OCI-LY1 (cell line): ENCODE measurements around the gene KLHDC4.

Experiments used
- H2AFZ ChIP-seq: fragments of 200-600 bp; sonication (generic), shearing (Covaris generic); 2 replicates; pipeline ENCODE4 v1.6.0; 2014; ENCODE audit warnings: antibody characterized with exemption, mild to moderate bottlenecking, low read length
- H3F3A ChIP-seq: fragments of 200-600 bp; sonication (generic), shearing (Covaris generic); 2 replicates; pipeline ENCODE4 v1.6.0; 2014; ENCODE audit warnings: mild to moderate bottlenecking, antibody characterized with exemption, low read length, moderate library complexity; ENCODE audit not compliant: insufficient read depth
- H3K27ac ChIP-seq: fragments of 200-600 bp; sonication (generic); 2 replicates; pipeline ENCODE4 v1.5.1; 2014; ENCODE audit warnings: low read length, mixed run types, mild to moderate bottlenecking, low read depth; ENCODE audit not compliant: poor library complexity, severe bottlenecking
- H3K27me3 ChIP-seq: fragments of 200-600 bp; sonication (generic); 2 replicates; pipeline ENCODE4 v1.6.0; 2014; ENCODE audit warnings: antibody characterized with exemption, mild to moderate bottlenecking, low read length, moderate library complexity; ENCODE audit not compliant: insufficient read depth
- H3K36me3 ChIP-seq: fragments of 200-600 bp; sonication (generic); 2 replicates; pipeline ENCODE4 v1.6.1; 2014; ENCODE audit warnings: mild to moderate bottlenecking, antibody characterized with exemption, low read length, moderate library complexity, mixed read lengths; ENCODE audit not compliant: insufficient read depth
- H3K4me1 ChIP-seq: fragments of 200-600 bp; sonication (generic); 2 replicates; pipeline ENCODE4 v1.5.1; 2014; ENCODE audit warnings: mild to moderate bottlenecking, low read length, moderate library complexity; ENCODE audit not compliant: insufficient read depth, severe bottlenecking
- H3K4me2 ChIP-seq: fragments of 200-600 bp; sonication (generic), shearing (Covaris generic); 2 replicates; pipeline ENCODE4 v1.6.1; 2014; ENCODE audit warnings: low read length
- H3K4me3 ChIP-seq: fragments of 200-600 bp; sonication (generic); 2 replicates; pipeline ENCODE4 v1.5.1; 2014; ENCODE audit warnings: low read length, low read depth, mild to moderate bottlenecking, mixed read lengths; ENCODE audit not compliant: poor library complexity, severe bottlenecking
- H3K79me2 ChIP-seq: fragments of 200-600 bp; shearing (Covaris generic); 2 replicates; pipeline ENCODE4 v1.6.1; 2016; ENCODE audit warnings: mixed run types, low read length, mixed read lengths; ENCODE audit not compliant: insufficient read depth
- H3K9ac ChIP-seq: fragments of 200-600 bp; sonication (generic), shearing (Covaris generic); 2 replicates; pipeline ENCODE4 v1.6.1; 2014; ENCODE audit warnings: mild to moderate bottlenecking, low read length, mixed read lengths
- H3K9me2 ChIP-seq: fragments of 200-600 bp; sonication (generic), shearing (Covaris generic); 2 replicates; pipeline ENCODE4 v1.6.1; 2014; ENCODE audit warnings: low read depth, mild to moderate bottlenecking, low read length, mixed read lengths
- H3K9me3 ChIP-seq: fragments of 200-600 bp; shearing (Covaris generic); 2 replicates; pipeline ENCODE4 v1.6.1; 2014; ENCODE audit warnings: low read length, mixed read lengths
- H4K20me1 ChIP-seq: fragments of 200-600 bp; sonication (generic), shearing (Covaris generic); 2 replicates; pipeline ENCODE4 v1.6.0; 2016; ENCODE audit warnings: mild to moderate bottlenecking, low read length; ENCODE audit not compliant: insufficient read depth
- CTCF ChIP-seq: fragments of 200-600 bp; sonication (generic), shearing (Covaris generic); IDR thresholded peaks from 2 replicates; pipeline ENCODE4 v1.5.1; 2017; ENCODE audit warnings: mild to moderate bottlenecking, antibody characterized with exemption, low read length, moderate library complexity, mixed read lengths
- EZH2 ChIP-seq: fragments of 200-600 bp; sonication (generic), shearing (Covaris generic); IDR thresholded peaks from 2 replicates; pipeline ENCODE4 v1.8.0; 2017; ENCODE audit warnings: borderline replicate concordance, mixed run types, mild to moderate bottlenecking, antibody characterized with exemption, low read length, moderate library complexity, mixed read lengths

KLHDC4 gene

GRCh38 chr16:87679593-87680271, 86.1 kb downstream of the KLHDC4 start:
- H4K20me1 ChIP-seq, result no peaks in the 10 kb centered on the region

GRCh38 chr16:87678618-87679017, 87.2 kb downstream of the KLHDC4 start:
- Histone ChIP-seq H3K9ac (no peak overlapping the region), H3K9me2 (no peaks in the 10 kb centered on the region), H4K20me1 (no peaks in the 10 kb centered on the region), H3K4me1 (no peaks in the 10 kb centered on the region), H3K4me2 (no peak overlapping the region), H3F3A (no peaks in the 10 kb centered on the region), H2AFZ (no peak overlapping the region), H3K9me3 (no peaks in the 10 kb centered on the region), H3K79me2 (no peaks in the 10 kb centered on the region), H3K4me3 (no peak overlapping the region), H3K36me3 (no peaks in the 10 kb centered on the region), H3K27ac (no peak overlapping the region), H3K27me3 (no peaks in the 10 kb centered on the region)
- no peak for TF ChIP-seq EZH2
- no peak for TF ChIP-seq CTCF

More at GRCh38 chr16:87679593-87680271, 86.1 kb downstream of the KLHDC4 start:
- no peaks in the 10 kb centered on the region for H3F3A ChIP-seq
- H3K27ac ChIP-seq, result no peak overlapping the region
- H3K9ac ChIP-seq, result no peak overlapping the region
- H3K9me2 ChIP-seq, result no peaks in the 10 kb centered on the region
- H2AFZ ChIP-seq, result no peak overlapping the region
- H3K4me1 ChIP-seq, result no peaks in the 10 kb centered on the region
- no peak for TF ChIP-seq CTCF
- TF ChIP-seq EZH2, result no peak
- H3K4me2 ChIP-seq, result no peak overlapping the region
- H3K36me3 ChIP-seq, result no peaks in the 10 kb centered on the region
- no peaks in the 10 kb centered on the region for H3K9me3 ChIP-seq
- no peaks in the 10 kb centered on the region for H3K27me3 ChIP-seq
- no peak overlapping the region for H3K4me3 ChIP-seq
- no peaks in the 10 kb centered on the region for H3K79me2 ChIP-seq

GRCh38 chr16:87677830-87678229, 88.0 kb downstream of the KLHDC4 start:
- Histone ChIP-seq H3K4me1 (no peaks in the 10 kb centered on the region), H4K20me1 (no peaks in the 10 kb centered on the region), H3K4me2 (no peak overlapping the region), H3K79me2 (no peaks in the 10 kb centered on the region), H3K9ac (no peak overlapping the region), H3F3A (no peaks in the 10 kb centered on the region), H3K9me2 (no peaks in the 10 kb centered on the region), H3K4me3 (no peak overlapping the region), H3K36me3 (no peaks in the 10 kb centered on the region), H2AFZ (no peak overlapping the region), H3K27ac (no peak overlapping the region), H3K27me3 (no peaks in the 10 kb centered on the region), H3K9me3 (no peaks in the 10 kb centered on the region)
- no peak for TF ChIP-seq EZH2
- no peak for TF ChIP-seq CTCF
